Esophagus muscularis mucosa (tissue), 4 donors: ENCODE results near the gene LETM1. TPM values are rescaled to one million over a fixed set of nuclear protein-coding genes. Genes with fewer than 3 reads are reported as not detected.

ENCODE experiments used
- DNase-seq: peaks from one replicate; pipeline ENCODE4 v3.0.0-alpha.2; 2017; ENCODE audit errors: extremely low spot score
- H3K27ac ChIP-seq, 4 donors: fragments of 200-600 bp; sonication (generic); replicated peaks in 1 of 4; 1 replicate in 3 of 4; 2 replicates in 1 of 4; pipeline ENCODE4 v1.5.1; 2016 to 2019; ENCODE audit warnings: mild to moderate bottlenecking in 1 of 4
- H3K27me3 ChIP-seq, 4 donors: fragments of 200-600 bp; sonication (generic); one replicate each; pipeline versions ENCODE4 v1.5.1 to v1.6.0; 2016 to 2019
- H3K36me3 ChIP-seq, 4 donors: fragments of 200-600 bp; sonication (generic); one replicate each; pipeline ENCODE4 v1.5.1; 2016 to 2019
- H3K4me1 ChIP-seq, 4 donors: fragments of 200-600 bp; sonication (generic); one replicate each; pipeline ENCODE4 v1.5.1; 2016 to 2019
- H3K4me3 ChIP-seq, 4 donors: fragments of 200-600 bp; sonication (generic); 1 replicate in 2 of 4; 2 replicates in 2 of 4; pipeline ENCODE4 v1.5.1; 2016 to 2019; ENCODE audit warnings: mild to moderate bottlenecking in 4 of 4, moderate library complexity in 1 of 4
- H3K9me3 ChIP-seq, 4 donors: fragments of 200-600 bp; sonication (generic); 1 replicate in 3 of 4; 2 replicates in 1 of 4; pipeline ENCODE4 v1.5.1; 2016 to 2019
- CTCF ChIP-seq, 3 experiments: fragments of 200-600 bp in 2 of 3; fragments of 450-650 bp in 1 of 3; sonication (generic) in 2 of 3; IDR thresholded peaks; one replicate each; pipeline ENCODE4 v1.5.1; 2017 to 2019; ENCODE audit warnings: antibody characterized with exemption in 3 of 3, mild to moderate bottlenecking in 2 of 3, moderate library complexity in 1 of 3
- EP300 ChIP-seq: sonication (generic); formaldehyde crosslinking; IDR thresholded peaks from one replicate; pipeline ENCODE4 v1.6.1; 2017; ENCODE audit warnings: antibody characterized with exemption
- POLR2A ChIP-seq: fragments of 450-650 bp; IDR thresholded peaks from one replicate; pipeline ENCODE4 v1.6.1; 2017; ENCODE audit warnings: antibody characterized with exemption, moderate library complexity, mild to moderate bottlenecking, low read depth
- POLR2AphosphoS5 ChIP-seq, 2 donors: sonication (generic); formaldehyde crosslinking; IDR thresholded peaks; one replicate each; pipeline ENCODE4 v1.6.1; 2017; ENCODE audit warnings: antibody characterized with exemption in 2 of 2
- WGBS: methylation state at CpG from one replicate; pipeline ENCODE4 v1.1.5; 2018; 5-methylcytosine and 5-hydroxymethylcytosine counted together
- intact Hi-C: fragments of 100-400 bp; cut with DNase I; formaldehyde crosslinking; loops from one replicate; pipeline ENCODE4 v1.15.1; 2023
- total RNA-seq, 4 donors: library from RNA; depleted of rRNA; stranded (reverse); fragments of >200 nt; gene quantifications; one replicate each; pipeline versions ENCODE4 v1.1.0 to v1.2.1, GENCODE V29; 2016

Gene LETM1
- total RNA-seq, 4 donors from 2014 or later = 23.7 to 34.7 (median 33.3) TPM

- peaks cover 0 to 56% (median 15%) of the 10 kb centered on the region in 4 donors for H3K27me3 ChIP-seq
- H3K36me3 ChIP-seq = no peaks in the 10 kb centered on the region
- intact Hi-C loops = no loop called here
- no peak for DNase-seq
- TF ChIP-seq CTCF (IDR thresholded peaks at IDR 0.05) (no peak), POLR2AphosphoS5 (IDR thresholded peaks at IDR 0.05) (no peak), EP300 (no peak)
- no peaks in the 10 kb centered on the region for H3K9me3 ChIP-seq
- H3K27ac ChIP-seq = no peak overlapping the region
- WGBS = 90% methylated on average over 14 of the region's 17 CpGs
- no peak overlapping the region for H3K4me3 ChIP-seq
- H3K4me1 ChIP-seq = peaks cover 0 to 8% (median 7%) of the 10 kb centered on the region in 4 donors
Measured at GRCh38 chr4:1864076-1865008, 8.4 kb upstream of the LETM1 start.

DNA sequence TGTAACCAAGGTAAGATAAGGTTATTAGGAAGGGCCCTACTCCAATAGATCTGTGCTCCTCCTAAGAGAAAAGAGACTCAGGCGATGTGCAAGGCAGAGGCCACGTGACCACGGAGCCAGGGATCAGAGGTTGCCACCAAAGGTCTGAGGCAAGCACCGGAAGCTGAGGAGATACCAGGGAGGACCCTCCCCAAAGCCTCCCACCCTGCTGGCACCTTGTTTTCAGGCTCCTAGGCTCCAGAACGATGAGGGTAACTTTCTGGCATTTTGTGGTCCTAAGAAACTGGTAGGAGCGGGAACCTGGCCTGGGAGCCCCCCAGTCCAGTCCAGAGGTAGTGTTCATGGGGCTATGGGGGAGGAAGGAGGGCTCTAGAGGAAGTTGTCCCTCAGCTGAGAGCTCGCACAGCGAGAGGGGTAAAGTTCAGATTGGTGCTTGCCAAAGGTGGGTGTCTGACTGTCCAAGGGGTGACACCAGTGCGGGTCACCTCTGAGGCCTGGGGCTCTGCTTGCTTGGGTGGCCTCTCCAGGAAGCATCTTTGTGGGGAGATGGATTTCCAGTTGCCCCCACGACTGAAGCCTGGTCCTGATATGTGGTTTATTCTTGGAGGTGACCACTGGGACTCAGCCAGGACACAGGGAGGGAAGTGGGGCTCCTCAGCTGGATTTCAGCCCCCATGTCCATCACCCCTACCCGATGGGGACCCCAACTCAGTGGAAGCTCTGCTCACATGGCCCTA, 7.5 kb upstream of the LETM1 start:
- Histone ChIP-seq H3K4me3 (no peak overlapping the region), H3K27ac (no peak overlapping the region), H3K36me3 (no peaks in the 10 kb centered on the region), H3K4me1 (peaks cover 0 to 8% (median 7%) of the 10 kb centered on the region in 4 donors), H3K9me3 (no peaks in the 10 kb centered on the region), H3K27me3 (peaks cover 0 to 56% (median 15%) of the 10 kb centered on the region in 4 donors)
- WGBS = 93% methylated on average over 11 of the region's 11 CpGs
- TF ChIP-seq POLR2A = no peak
- TF ChIP-seq POLR2AphosphoS5 (IDR thresholded peaks at IDR 0.05) = no peak
- no peak for TF ChIP-seq EP300
- no peak for TF ChIP-seq CTCF (IDR thresholded peaks at IDR 0.05)
- no peak for DNase-seq
- intact Hi-C loops = no loop called here

GRCh38 chr4:1862961-1863296, 7.0 kb upstream of the LETM1 start:
- intact Hi-C loops = no loop called here
- Histone ChIP-seq H3K4me3 (no peak overlapping the region), H3K27me3 (peaks cover 0 to 56% (median 15%) of the 10 kb centered on the region in 4 donors), H3K9me3 (no peaks in the 10 kb centered on the region), H3K4me1 (peaks cover 0 to 9% (median 8%) of the 10 kb centered on the region in 4 donors), H3K36me3 (no peaks in the 10 kb centered on the region), H3K27ac (no peak overlapping the region)
- 79% methylated on average over 14 of the region's 14 CpGs for WGBS
- TF ChIP-seq EP300 (no peak), POLR2AphosphoS5 (IDR thresholded peaks at IDR 0.05) (no peak), POLR2A (no peak), CTCF (IDR thresholded peaks at IDR 0.05) (no peak)
- no peak for DNase-seq

- Histone ChIP-seq H3K9me3 (no peaks in the 10 kb centered on the region), H3K36me3 (no peaks in the 10 kb centered on the region), H3K4me1 (peaks cover 3 to 15% (median 12%) of the 10 kb centered on the region in 4 donors), H3K4me3 (peak overlapping the region in 2 of 4 donors; percentile 11 to 22), H3K27ac (no peak overlapping the region), H3K27me3 (peaks cover 0 to 52% (median 15%) of the 10 kb centered on the region in 4 donors)
- TF ChIP-seq EP300 (no peak), CTCF (IDR thresholded peaks at IDR 0.05) (no peak), POLR2A (no peak), POLR2AphosphoS5 (IDR thresholded peaks at IDR 0.05) (no peak)
- WGBS = 52% methylated on average over 27 of the region's 45 CpGs
- DNase-seq = no peak
- intact Hi-C loops = no loop called here
Measured at GRCh38 chr4:1862055-1862911, 6.3 kb upstream of the LETM1 start.
